ENCODE results near the gene NTN3.
A peak's percentile ranks its signal among the peaks of the same experiment; 100 is the strongest.

Gene NTN3

DNA sequence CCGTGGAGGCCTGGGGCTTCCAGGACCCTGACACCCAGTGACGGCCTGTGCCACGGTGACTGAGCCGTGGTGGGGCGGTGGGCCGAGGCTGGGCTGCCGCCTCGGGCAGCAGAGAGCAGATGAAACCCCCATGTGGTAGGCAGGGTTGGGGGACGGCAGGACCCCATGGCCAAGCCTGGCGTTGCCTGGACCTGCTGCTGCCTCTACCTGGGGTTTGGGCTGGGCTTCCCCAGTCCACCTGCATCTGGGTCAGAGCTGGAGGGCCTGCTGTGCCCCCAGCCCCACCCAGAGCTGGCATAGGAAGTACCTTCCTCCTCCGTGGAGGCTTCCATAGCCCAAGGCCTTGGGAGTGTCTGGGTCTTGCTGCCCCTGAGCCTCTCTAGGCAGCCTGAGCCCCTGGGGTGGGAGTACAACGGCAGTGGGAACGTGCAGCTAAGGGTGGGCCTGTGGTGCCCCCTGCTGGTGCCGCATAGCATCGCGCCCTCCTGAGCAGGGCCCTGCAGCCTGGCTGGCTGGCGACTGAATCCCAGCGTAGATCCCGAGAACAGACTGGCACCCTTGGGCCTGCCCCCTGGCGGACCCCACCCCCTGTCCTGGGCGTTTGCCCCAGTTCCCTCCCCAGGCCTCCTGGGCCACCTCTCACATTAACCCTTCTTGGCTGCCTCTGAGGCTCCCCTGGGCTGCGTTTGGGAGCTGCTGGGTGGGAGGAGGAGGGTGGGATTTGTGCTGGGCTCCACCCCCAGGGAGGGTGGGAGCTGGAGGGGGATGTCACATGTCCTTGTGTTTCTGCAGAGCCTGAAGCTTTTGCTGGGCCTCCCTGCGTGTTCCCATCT, 30.0 kb downstream of the NTN3 start:
- no peak overlapping the region for H3K4me3 Mint-ChIP-seq
- H3K27me3 Mint-ChIP-seq, result no peaks in the 10 kb centered on the region
- H3K4me1 Mint-ChIP-seq, result peaks cover 5% of the 10 kb centered on the region
- peaks cover 10% of the 10 kb centered on the region for H3K36me3 Mint-ChIP-seq
- no peaks in the 10 kb centered on the region for H3K9me3 Mint-ChIP-seq
- ATAC-seq, result peak; percentile 85
- H3K27ac Mint-ChIP-seq, result no peak overlapping the region

DNA sequence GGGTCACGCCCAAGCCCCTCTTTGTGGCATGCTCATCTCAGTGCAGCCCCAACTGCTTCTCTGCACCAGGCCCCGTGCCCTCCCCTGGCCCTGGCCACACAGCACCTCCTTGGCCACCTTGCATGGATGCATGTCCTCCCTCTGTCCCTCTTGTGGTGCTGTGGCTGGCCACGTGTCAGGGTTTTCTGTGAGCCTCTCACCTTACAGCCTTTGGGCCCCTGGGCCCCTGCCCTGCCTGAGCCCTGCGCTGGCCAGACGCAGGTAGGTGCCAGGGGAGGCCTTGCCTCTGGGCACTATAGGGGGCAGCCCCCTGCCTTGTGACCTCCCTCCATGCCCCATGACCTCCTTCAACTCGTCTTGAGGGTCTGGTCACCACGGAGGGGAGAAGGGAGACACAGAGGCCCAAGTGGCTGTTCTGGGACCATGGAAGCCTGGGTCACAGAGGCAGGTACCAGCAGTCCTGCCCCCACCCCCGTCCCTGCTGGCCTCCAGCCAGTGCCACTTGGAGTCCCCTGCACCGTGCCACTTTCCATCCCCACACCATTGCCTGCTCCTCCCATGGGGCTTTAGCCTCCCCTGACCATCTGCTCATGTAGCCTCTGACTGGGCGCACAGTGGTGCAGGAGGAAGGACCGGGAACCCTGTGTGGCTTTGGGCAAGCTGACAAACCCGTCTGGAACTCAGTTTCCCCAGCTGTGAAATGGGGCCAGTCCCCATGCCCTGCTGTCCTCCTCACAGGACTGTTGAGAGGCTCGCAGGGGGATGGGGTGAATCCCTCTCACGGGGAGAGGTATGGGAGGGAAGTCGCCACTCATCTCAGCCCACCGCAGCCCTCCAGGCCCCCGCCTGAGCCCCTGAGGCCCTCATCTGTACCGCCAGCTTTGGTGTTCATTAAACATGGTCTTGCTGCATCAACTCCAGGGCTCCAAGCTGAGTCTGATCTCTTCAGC, 31.1 kb downstream of the NTN3 start:
- Mint-ChIP-seq H3K36me3 (peaks cover 10% of the 10 kb centered on the region), H3K4me3 (no peak overlapping the region), H3K27ac (no peak overlapping the region), H3K27me3 (no peaks in the 10 kb centered on the region), H3K4me1 (peaks cover 14% of the 10 kb centered on the region), H3K9me3 (no peaks in the 10 kb centered on the region)
- no peak for ATAC-seq

- no peaks in the 10 kb centered on the region for H3K9me3 Mint-ChIP-seq
- H3K36me3 Mint-ChIP-seq, result no peaks in the 10 kb centered on the region
- H3K4me1 Mint-ChIP-seq, result peaks cover 44% of the 10 kb centered on the region
- H3K4me3 Mint-ChIP-seq, result no peak overlapping the region
- peak overlapping the region; percentile 45 for H3K27ac Mint-ChIP-seq
- no peaks in the 10 kb centered on the region for H3K27me3 Mint-ChIP-seq
- ATAC-seq, result no peak
Observed at GRCh38 chr16:2505695-2506094, 34.6 kb downstream of the NTN3 start.

DNA sequence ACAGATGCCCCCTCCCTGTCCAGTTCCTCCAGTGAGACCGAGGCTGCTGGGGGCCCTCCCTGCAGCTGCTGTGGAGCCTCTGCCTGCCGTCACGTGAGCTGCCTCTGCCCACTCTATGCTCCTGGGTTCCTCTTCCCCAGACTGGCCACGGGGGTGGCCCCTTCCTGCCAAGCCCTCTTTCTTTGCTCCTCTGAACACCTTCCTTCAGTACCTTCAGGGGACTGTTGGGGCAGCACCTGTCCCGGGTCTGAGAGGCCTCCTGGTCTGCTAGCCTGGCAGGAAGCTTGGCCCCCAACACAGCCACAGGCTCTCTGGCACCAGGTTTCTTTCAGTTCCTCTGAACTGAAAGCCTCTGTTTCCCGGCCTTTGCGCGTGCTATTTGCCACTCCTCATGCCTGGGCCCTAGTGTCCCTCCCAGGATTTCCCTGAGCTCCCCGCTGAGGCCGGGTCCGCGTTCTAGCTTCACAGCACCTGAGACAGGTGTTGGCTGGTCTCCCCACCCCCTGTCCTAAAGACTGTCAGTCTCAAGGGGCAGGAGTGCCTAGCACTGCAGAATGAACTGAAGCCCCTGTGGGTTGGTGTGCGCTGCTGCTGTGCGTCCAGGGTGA, 36.1 kb downstream of the NTN3 start:
- H3K9me3 Mint-ChIP-seq, result no peaks in the 10 kb centered on the region
- H3K4me3 Mint-ChIP-seq, result peak overlapping the region; percentile 45
- peak overlapping the region; percentile 88 for H3K27ac Mint-ChIP-seq
- ATAC-seq, result peak; percentile 96
- no peaks in the 10 kb centered on the region for H3K36me3 Mint-ChIP-seq
- H3K27me3 Mint-ChIP-seq, result no peaks in the 10 kb centered on the region
- H3K4me1 Mint-ChIP-seq, result peaks cover 52% of the 10 kb centered on the region

- ATAC-seq, result peak; percentile 37
- Mint-ChIP-seq H3K36me3 (no peaks in the 10 kb centered on the region), H3K4me3 (no peak overlapping the region), H3K4me1 (peaks cover 56% of the 10 kb centered on the region), H3K9me3 (no peaks in the 10 kb centered on the region), H3K27ac (peak overlapping the region; percentile 88), H3K27me3 (no peaks in the 10 kb centered on the region)
Observed at GRCh38 chr16:2507665-2508064, 36.6 kb downstream of the NTN3 start.

DNA sequence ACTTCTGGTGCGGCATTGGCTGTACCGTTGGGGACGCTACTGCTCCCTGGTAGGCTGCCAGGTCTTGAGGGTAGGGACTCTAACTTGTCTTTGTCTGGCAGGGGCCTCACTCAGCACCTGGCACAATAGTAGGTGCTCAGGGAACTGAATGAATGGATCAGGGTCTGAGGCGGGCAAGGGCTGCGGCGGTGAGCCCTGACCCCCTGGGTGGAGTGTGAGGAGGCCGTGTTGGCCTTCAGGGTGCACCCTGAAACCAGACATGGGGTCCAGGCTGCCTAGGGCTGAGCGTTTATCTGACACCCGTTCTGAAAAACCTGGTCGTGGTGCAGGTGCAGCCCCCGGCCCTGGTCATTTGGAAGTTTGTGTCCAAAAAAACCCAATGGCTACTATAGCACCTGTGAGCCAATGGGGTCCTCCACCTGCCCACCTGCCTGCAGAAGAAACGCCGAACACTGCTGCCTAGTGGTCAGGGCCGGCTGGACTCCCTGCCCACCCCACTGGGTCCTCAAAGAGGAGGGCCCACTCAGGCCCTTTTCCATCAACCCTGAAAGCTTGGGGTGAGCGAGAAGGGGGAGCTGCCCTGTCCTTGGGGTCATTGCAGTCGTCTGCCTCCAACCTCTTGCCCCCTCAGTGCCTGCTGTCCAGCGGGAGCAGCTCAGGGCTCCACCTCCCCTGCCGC, 37.8 kb downstream of the NTN3 start:
- Mint-ChIP-seq H3K9me3 (no peaks in the 10 kb centered on the region), H3K36me3 (no peaks in the 10 kb centered on the region), H3K4me3 (no peak overlapping the region), H3K4me1 (peaks cover 63% of the 10 kb centered on the region), H3K27me3 (no peaks in the 10 kb centered on the region), H3K27ac (peak overlapping the region; percentile 88)
- no peak for ATAC-seq

DNA sequence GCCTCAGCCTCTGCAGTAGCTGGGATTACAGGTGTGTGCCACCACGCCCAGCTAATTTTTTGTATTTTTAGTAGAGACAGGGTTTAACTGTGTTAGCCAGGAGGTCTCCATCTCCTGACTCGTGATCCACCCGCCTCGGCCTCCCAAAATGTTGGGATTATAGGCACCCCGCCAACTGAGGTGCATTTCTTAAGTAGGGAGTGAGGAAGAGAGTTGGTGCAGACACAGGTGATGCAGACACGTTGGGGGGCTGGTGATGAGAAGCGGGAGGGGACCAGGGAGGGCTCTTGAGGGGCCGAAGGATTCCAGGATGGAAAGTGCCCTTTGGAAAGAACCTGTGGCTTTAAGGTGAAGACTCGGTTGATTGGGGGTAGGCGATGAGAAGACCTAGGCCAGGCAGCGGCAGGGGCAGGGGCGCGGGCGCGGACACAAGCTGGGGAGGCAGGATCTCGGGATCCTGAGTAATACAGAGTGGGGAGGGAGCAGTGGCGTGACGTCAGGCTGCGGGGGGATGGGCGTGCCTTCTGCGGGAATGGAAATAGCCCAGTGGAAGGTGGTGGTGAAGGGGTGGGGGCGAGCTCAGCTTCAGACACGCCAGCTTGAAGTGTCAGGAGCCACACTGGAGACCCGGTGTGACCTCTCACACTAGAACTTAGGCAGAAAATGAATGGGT, 40.2 kb downstream of the NTN3 start:
- Mint-ChIP-seq H3K27ac (peak overlapping the region; percentile 87), H3K9me3 (no peaks in the 10 kb centered on the region), H3K4me3 (no peak overlapping the region), H3K27me3 (no peaks in the 10 kb centered on the region), H3K4me1 (peaks cover 82% of the 10 kb centered on the region), H3K36me3 (peaks cover 7% of the 10 kb centered on the region)
- no peak for ATAC-seq

DNA sequence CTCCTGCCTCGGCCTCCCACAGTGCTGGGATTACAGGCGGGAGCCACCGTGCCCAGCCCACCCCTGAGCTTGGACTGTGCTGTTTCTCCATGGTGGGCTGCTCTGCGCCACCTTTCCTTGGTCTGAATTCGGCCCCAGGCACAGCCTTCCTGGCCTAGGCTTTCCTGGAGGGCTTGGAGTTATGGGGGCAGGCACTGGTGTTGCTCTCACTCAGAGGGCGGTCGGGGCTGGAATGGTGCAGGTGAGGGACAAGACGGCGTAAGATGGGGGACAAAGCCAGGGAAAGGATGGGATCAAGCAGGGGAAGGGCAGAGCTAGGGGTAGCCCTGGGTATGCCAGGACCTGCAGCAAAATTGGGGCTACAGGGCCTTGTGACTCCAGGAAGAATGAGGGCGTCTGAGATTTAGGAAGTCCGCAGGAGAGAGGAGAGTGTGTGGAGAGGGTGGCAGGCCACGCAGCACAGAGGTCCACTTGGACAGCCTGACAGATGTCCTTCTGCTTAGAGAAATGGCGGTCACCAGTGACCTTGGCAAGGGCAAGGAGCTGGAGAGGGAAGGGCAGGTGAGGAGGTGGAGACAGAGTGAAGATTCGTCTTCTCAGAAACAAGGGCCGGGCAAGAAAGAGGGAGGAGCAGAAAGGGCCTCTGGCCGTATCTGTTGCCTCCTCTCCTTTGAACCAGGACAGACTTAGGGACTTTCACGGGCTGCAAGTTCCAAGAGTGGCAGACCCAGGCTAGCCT, 41.1 kb downstream of the NTN3 start:
- Mint-ChIP-seq H3K9me3 (no peaks in the 10 kb centered on the region), H3K27ac (peak overlapping the region; percentile 87), H3K4me3 (peak overlapping the region; percentile 91), H3K27me3 (no peaks in the 10 kb centered on the region), H3K4me1 (peaks cover 84% of the 10 kb centered on the region), H3K36me3 (peaks cover 15% of the 10 kb centered on the region)
- ATAC-seq, result no peak

GRCh38 chr16:2512735-2513404, 41.8 kb downstream of the NTN3 start:
- no peak for ATAC-seq
- Mint-ChIP-seq H3K4me1 (peaks cover 84% of the 10 kb centered on the region), H3K4me3 (peak overlapping the region; percentile 91), H3K9me3 (no peaks in the 10 kb centered on the region), H3K27ac (peak overlapping the region; percentile 87), H3K27me3 (no peaks in the 10 kb centered on the region), H3K36me3 (peaks cover 15% of the 10 kb centered on the region)

GRCh38 chr16:2513405-2514332, 42.6 kb downstream of the NTN3 start, which contains the start of gene ATP6V0C:
Gene ATP6V0C (plus strand): TSS chr16:2513952. CDS start chr16:2514104, 152 bp downstream.
- Mint-ChIP-seq H3K36me3 (peaks cover 15% of the 10 kb centered on the region), H3K27me3 (no peaks in the 10 kb centered on the region), H3K4me1 (peaks cover 84% of the 10 kb centered on the region), H3K4me3 (peak within 1 kb of the TSS; percentile 93), H3K9me3 (no peaks in the 10 kb centered on the region), H3K27ac (peak within 1 kb of the TSS; percentile 87)
- peak; percentile 92 for ATAC-seq

DNA sequence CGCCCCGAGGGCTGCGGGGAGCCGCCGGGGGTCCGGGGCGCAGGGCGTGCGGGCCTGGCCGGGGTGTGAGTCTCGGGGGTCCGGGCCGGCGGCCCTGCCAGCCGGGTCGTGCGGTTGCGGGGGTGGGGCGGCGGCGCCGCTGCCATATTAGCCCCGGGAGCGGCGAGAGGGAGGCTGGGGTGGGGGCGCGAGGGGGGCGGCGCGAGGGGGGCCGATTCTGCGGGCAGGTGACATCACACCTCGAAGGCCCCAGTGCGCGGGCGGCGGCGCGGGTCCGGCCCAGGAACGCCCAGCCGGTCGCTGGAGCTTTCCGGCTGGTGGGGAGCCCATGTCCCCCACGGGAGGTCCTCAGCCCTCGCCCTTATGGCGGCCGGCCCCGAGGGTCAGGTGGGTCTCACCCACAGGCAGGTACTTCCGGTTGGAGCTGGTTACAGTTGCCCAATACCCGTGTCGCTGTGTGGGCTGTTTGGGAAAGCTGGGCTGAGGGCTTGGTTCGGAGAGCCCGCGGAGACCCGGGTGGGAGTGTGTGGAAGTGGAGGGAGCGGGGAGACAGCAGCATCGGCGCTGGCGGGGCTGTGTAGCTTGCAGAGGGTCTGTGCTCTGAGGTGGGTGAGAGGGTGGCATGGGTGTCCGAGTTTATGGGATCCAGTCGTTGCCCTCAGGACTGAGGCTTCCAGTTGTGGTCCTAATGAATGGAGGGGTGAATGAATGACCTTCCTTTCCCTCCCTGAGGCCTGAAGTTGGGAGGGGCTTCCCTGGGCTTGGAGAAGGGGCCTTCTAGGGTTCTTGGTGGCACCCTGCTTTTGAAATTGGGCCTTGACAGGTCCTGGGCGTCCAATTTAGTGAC, 43.5 kb downstream of the NTN3 start:
- peak overlapping the region; percentile 87 for H3K27ac Mint-ChIP-seq
- peaks cover 22% of the 10 kb centered on the region for H3K36me3 Mint-ChIP-seq
- H3K4me1 Mint-ChIP-seq, result peaks cover 88% of the 10 kb centered on the region
- no peaks in the 10 kb centered on the region for H3K27me3 Mint-ChIP-seq
- ATAC-seq, result peak; percentile 17
- peak overlapping the region; percentile 93 for H3K4me3 Mint-ChIP-seq
- no peaks in the 10 kb centered on the region for H3K9me3 Mint-ChIP-seq
